GM18858 (cell line): Measurements from ENCODE around the gene TFAP2E.
A peak's percentile ranks its signal among the peaks of the same experiment; 100 is the strongest.

ENCODE experiments used
- ATAC-seq: cut with Tn5 transposase; IDR thresholded peaks from one replicate; pipeline ENCODE4 v1.9.1; 2021; ENCODE audit not compliant: unreplicated experiment

TFAP2E gene

DNA sequence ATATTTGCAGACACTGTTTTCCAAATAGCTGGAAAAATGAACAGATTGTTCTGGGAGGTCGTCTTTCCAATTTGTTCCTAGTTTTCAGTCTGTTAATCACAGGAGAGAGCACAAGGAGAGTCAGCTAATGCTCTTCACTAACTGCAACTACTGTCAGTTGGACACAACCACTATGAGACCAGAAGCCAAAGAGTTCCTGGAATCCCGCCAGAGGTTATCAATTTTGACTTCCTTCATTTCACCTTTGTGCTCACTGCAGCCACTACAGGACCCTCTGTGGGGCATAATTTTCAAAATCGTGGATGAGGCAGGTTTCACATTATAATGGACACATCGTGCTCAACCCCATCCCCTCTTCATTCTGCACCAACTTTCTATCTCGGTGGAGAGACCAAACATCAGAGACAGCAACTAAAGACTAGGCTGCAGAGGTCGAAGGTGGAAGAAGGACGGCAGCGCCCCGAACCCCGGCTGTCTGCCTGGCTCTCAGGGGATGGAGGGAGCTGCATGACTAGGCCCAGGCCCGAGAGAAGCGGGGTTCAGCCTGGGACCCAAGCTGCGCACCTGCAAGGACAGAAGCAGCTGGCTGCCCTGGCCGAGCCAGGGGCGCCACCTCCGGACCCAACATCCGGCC, 16.5 kb upstream of the TFAP2E start:
- ATAC-seq: no peak

DNA sequence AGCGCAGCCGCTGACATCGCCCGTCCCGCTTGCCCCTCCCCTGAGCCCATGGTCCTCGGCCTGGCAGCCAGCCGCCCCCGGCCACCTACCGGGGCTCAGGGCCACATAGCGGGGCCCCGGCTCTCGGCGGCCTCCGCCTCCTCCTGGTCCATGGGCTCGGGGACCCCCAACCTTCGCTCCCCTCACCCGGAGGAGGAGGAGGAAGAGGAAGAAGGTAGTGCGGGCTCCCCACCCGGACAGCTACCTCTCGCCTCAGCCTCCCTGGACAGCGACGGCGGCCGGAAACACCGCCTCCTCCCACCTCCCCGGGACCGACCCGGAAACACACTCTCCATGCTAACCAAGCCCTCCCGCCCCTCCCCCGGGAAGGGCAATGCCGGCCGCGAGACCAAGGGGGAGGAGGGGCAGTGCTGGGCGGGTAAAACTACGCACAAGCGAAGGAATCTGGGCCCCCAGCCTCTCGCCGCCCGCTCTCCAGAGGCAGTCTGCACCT, 15.9 kb upstream of the TFAP2E start, which contains the start of gene KIAA0319L:
KIAA0319L (minus strand) TSS at position 286 of the 493 bp plus-strand sequence. CDS start 2,912 bp downstream, outside the sequence.
- ATAC-seq: peak; percentile 54

DNA sequence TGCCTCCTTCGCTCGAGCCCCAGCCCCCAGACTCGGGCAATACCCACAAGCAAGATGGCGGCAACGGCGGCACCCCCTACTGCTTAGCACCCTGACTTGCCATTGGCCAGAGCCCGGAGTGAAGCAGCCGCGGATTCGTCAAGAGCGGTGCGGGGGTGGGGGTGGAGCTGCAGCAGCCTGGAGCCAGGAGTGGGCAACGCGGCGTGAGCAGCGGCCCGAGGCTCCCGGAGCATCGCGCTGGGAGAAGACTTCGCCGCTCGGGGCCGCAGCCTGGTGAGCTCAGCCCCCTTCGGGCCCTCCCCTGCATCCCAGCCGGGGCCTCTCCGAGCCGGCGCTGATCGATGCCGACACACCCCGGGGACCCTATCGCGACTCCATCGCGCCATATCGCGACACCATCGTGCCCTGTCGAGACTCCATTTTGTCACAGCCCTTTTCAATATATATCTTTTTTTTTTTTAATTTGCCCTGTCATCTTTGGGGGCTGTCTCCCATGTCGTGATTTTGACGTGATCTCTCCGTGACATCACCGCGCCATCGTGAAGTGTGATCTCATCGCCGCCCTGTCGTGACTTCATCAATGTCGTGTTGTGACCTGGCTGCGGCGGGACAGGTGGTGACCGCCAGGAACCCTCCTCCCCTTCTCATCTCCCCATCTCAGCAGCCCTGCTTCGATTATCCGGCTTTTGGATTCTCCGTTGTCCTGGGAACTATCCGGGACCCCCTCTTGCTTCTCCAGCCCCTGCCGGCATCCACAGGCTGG, 15.3 kb upstream of the TFAP2E start, which contains the start of gene NCDN:
NCDN (plus strand) TSS at position 189 of the 763 bp plus-strand sequence; CDS start at position 581, 392 bp downstream.
- peak; percentile 69 for ATAC-seq

DNA sequence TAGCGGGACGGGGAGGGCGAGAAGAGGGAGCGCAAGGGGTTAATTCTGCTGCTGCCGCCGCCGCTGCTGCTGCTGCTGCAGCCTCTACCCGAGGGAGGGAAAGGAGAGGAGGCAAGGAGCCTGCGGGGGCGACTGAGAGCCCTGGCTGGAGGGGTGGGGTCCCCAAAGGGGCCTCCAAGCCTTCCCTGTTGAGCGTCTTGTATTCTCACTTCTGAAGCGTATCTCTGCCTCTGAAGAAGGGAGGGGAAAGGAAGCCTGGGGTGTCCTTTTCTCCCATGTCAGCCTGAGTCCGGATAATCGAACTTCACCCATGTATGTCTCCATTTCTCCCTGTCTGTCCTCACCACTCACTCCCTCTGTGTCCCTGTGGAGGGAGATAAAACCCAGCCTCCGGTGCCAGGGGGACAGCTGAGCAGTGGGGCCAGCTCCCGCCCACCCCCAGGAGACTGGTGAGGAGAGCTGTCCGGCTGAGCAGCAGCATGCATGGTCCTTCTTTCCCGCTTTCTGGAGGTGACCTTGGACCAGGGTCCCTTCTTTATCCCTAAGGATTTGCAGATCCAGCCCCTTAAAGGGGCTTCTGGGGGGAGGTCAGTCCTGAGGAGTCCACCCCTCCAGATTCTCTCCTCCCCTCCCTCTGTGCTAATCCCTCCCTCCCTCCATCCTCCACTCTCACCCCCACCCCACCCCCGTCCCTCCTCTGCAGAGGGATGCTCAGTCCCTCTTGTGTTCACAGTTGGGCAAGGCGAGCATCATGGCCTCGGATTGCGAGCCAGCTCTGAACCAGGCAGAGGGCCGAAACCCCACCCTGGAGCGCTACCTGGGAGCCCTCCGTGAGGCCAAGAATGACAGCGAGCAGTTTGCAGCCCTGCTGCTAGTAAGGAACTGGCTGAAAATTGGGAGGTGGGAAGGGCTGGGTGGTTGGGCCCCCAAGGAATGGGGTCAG, 14.5 kb upstream of the TFAP2E start:
- ATAC-seq: no peak

DNA sequence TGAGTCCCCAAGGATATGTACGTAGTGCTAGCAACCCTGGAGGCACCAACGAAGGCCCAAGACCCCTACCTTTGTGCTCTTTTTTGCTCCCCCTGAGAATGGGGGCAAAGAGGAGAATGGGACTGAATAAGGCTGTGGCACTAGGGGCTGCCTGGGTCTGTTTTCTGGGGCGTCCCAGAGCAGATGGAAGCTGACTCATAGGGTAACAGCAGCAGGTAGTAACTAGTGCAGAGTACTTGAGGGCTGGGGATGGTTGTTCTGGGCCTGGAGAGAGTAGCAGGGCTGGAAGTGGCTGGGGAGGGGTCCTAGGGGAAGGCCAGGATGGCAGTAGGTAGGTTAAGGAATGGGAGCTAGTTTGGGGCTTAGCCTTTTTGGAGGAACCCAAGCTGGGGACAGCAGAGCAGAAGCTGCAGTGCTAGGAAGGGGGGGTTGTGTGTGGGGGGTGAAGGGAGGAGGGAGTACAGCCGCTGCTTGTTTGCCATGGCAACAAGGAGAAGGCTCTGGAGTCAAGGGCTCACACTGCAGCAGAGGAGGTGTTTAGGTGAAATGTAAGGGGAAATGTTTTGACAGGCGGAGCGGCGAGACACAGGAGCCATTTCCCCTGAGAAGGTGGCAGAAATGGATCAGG, 13.7 kb upstream of the TFAP2E start:
- ATAC-seq: no peak

DNA sequence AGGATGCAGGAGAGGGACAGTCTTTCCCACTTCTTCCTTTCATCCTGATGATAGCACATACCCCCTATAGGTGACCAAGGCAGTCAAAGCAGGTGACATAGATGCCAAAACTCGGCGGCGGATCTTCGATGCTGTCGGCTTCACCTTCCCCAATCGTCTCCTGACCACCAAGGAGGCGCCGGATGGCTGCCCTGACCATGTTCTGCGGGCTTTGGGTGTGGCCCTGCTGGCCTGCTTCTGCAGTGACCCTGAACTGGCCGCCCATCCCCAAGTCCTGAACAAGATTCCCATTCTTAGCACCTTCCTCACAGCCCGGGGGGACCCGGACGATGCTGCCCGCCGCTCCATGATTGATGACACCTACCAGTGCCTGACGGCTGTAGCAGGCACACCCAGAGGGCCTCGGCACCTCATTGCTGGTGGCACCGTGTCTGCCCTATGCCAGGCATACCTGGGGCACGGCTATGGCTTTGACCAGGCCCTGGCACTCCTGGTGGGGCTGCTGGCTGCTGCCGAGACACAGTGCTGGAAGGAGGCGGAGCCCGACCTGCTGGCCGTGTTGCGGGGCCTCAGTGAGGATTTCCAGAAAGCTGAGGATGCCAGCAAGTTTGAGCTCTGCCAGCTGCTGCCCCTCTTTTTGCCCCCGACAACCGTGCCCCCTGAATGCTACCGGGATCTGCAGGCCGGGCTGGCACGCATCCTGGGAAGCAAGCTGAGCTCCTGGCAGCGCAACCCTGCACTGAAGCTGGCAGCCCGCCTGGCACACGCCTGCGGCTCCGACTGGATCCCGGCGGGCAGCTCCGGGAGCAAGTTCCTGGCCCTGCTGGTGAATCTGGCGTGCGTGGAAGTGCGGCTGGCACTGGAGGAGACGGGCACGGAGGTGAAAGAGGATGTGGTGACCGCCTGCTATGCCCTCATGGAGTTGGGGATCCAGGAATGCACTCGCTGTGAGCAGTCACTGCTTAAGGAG, 12.6 kb upstream of the TFAP2E start:
- ATAC-seq: no peak

DNA sequence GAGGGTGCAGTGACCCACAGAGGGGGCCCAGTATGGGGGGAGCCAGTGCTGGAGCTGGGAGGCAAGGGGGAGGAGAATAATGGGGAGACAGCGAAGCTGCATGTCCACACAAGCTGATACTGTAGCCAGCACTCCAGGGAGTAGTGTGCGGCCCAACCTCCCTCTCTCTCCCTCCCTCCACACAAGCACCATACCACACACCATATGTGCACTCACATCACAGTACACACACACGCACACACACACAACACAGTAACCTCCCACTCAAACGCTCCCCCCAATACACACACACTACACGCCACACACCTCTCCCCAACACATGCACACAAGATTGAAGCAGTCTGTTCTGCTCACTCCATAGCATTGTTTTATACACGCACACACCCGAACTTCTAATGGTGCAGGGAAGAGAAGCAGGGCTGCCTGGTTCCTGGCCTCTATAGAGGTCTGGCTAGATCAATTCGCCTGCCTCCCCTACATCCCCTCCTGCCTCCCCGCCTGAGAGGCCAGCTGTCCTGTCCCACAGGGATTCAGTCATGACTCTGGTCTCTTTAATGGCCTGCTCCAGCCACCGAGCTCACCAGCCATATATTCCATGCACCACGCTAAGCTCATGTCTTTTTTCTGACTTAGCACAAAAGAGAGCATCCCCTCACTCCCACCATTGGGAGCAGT, 11.7 kb upstream of the TFAP2E start:
- ATAC-seq: no peak

DNA sequence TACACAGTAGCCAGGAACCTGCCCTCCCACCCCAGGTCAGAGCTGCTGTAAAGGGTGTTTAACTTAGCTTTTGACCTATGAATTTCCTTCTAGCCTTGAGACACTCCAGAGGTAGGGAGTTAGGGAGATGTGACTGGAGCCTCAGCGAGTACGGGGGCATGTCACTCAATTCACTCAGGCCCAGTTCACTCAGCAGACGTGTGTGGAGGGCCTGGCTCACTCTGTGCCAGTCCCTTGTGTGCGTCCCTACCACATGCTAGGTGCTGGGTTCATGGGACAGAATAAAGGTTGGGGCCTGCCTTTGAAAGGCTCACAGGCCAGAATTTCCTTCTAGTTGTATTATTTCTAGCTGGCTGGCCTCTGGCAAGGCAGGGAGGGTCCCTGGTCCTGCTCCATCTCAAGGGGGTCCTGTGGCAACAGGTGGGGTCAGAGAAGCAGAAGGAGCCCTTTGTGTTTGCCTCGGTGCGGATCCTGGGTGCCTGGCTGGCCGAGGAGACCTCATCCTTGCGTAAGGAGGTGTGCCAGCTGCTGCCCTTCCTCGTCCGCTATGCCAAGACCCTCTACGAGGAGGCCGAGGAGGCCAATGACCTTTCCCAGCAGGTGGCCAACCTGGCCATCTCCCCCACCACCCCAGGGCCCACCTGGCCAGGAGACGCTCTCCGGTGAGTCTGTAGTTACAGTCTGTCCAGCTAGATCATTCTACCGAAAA, 11.0 kb upstream of the TFAP2E start:
- ATAC-seq: no peak

DNA sequence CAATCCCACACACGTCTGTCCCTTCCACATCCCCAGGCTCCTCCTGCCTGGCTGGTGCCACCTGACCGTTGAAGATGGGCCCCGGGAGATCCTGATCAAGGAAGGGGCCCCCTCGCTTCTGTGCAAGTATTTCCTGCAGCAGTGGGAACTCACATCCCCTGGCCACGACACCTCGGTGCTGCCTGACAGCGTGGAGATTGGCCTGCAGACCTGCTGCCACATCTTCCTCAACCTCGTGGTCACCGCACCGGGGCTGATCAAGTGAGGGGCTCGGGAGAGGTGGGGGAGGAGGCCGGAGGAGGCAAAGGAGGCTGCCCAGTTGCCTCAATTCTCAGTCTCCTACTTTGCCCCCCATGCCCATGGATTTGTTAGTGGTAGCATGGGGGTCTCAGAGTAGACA, 9.9 kb upstream of the TFAP2E start:
- ATAC-seq: no peak

DNA sequence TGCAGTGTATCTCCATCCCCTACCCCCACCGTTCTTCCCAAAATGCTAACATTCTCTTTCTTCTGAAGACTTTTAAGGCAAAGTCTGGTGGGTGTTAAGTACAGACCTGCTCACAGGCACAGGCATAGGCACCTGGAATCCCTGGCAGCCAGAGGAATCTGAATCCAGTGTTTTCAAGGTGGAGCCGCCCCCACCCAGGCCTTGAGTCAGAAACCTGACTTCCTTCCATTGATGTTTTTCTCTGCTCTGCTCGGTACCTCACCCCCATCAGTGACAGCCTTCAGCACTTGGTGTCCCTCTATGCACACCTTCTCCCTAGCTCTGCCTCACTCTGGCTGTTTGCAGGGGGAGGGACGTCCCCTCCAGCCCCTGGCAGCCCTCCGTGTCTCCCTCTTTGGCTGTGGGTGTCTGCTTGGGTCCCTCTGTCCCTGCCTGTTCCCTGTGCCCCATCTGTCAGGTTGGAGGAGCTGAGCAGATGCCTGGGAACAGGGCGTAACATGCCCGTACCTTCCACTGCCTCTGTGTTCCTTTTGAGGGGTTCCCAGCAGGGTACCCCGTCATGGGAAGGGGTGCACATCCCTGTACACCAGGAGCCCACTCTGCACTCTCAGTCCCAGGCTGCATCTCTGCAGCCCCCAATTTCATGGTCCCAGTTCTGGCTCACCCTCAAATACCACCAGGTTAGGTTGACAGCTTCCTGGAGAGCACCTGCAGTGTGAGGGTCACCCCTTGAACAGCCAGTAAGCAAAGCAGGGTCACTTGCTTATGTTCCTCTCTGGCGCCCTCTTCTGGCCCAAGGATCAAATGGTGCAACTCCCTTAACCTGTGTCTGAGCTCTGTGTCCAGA, 8.9 kb upstream of the TFAP2E start:
- ATAC-seq: no peak

DNA sequence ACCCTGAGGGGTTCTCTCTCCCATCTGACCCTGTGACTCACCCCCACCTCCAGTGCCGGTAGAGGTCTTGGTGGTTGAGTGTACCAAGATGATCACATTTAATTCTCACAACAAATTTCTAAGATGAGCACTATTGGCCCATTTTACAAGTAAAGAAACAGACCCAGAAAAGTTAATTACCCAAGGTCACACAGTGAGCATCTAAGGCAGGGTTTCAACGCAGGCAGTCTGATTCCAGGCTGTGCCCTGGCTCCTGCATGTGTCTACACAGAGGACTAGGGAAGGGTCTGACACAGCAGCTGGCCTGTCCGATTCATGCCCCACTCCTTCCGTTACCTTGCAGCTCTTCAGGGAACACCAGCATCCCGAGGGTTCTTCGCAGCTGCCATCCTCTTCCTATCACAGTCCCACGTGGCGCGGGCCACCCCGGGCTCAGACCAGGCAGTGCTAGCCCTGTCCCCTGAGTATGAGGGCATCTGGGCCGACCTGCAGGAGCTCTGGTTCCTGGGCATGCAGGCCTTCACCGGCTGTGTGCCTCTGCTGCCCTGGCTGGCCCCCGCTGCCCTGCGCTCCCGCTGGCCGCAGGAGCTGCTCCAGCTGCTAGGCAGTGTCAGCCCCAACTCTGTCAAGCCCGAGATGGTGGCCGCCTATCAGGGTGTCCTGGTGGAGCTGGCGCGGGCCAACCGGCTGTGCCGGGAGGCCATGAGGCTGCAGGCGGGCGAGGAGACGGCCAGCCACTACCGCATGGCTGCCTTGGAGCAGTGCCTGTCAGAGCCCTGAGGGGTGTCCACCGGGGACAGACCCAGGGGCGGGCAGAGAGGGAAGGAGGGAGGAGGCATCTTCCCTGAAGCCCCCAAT, 8.0 kb upstream of the TFAP2E start:
- ATAC-seq: no peak

DNA sequence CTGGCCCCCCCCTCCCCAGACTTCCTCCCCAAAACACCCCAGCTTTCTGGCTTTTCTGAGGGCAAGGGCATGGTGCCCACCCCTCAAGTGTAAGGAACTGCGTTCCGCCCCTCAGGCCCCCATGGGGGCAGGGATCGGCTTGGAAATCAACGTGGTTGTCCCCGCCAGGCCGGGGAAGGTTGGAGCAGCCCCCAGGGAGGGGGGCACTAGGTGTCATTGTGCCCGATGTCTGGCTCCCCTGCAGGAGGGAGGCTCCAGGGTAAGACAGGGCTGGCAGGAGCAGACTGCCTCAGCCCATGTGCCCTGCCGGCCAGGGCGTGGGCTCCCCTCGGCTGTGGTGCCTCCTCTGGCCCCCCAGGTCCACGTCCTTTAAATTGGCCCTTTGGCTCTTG, 7.4 kb upstream of the TFAP2E start:
- ATAC-seq: no peak

DNA sequence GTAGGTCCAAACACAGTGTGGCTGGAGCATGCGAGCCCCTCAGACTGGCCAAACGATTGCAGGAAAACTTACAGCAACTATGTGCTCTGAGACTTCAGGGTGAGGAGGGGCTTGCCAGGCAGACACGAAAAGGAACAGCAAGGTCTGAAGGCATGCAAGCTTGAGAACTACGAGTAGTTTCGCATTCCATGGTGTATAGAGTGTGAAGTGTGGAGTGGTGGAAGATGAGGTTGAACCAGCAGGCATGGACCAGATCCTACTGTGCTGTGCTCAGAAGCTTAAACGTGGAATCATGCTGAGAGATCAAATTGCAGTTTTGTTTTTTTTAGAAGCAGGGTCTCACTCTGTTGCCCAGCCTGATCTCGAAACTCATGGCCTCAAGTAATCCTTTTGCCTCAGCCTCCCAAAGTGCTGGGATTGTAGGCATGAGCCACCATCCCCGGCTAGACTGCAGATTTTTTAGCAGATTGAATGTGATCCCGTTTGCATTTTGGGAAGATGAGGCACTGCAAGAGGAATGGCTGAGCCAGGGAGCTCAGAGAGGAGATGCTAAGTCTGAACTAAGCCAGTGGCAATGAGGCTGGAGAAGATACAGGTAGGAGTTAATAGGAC, 5.1 kb upstream of the TFAP2E start:
- ATAC-seq: no peak

DNA sequence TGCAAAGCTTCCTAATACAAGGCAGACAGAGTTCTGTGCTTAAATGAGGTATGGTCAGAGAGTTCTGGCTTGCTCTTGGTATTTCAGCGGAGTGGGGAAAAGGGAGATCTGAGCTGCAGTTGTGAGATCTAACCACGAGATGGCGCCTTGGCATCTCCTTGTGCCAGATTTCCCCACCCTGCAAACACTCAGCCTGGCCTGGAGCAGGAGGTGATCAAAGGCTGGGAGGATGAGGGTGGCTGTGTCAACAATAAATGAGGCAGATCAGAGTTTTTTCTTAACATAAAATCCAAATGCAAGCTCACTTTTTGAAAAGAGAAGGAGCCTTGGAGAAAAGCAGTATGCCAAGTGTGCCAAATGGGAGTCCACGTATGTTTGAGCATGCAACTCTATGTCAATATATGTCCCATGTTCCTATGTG, 4.1 kb upstream of the TFAP2E start:
- no peak for ATAC-seq

DNA sequence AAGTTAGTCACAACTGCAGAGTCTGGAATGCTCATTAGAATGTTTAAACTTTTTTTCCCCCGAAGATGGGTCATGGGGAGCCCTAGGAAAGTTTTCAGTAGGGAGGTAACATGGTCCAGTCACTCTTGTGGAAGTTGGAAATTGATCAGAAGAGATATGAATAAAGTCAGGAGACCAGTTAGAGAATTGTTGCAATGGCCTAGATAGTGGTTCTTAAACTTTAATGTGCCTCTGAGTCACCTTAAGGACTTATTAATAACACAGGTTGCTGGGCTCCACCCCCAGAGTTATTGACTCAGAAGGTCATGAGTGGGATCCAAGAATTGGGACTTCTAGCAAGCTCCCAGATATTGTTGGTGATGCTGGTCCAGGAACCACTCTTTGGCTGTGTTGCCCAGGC, 3.2 kb upstream of the TFAP2E start:
- no peak for ATAC-seq

DNA sequence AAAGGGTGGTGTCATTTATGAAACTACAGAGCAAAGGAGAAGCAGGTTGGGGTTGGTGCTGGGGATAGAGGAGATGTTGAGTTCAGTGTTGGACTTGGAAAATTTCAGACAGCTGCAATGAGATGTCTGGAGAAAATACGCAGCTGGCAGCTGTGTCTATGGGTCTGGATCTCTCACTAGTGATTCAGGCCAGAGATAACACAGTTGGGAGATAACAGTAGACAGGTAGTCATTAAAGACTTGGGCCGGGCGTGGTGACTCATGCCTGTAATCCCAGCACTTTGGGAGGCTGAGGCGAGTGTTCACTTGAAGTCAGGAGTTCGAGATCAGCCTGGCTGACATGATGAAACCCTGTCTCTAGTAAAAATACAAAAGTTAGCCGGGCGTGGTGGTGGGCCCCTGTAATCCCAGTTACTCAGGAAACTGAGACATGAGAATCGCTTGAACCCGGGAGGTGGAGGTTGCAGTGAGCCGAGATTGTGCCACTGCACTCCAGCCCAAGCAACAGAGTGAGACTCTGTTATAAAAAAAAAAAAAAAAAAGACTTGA, 2.5 kb upstream of the TFAP2E start:
- ATAC-seq: no peak
